IMR-90 (cell line): ENCODE data around the gene NCKAP5. TPM values are rescaled to one million over a fixed set of nuclear protein-coding genes. Genes with fewer than 3 reads are reported as not detected.

Experiments
- ATAC-seq: fragments of 200-7000 bp; cut with Tn5 transposase; 2 replicates; pipeline ENCODE4 v1.9.1; 2020; ENCODE audit warnings: low read depth, mild to moderate bottlenecking, moderate library complexity
- BruUV-seq: library from RNA; stranded (reverse); fragments of 400-500 nt; replicated peaks from 2 replicates; lab custom pipeline; 2021; lab: Mats Ljungman, UMichigan
- CTCF ChIA-PET: fragments of 300-600 bp; formaldehyde crosslinking; extraction: SDS; loops from one replicate; lab custom pipeline; 2021; ENCODE audit warnings: antibody characterized with exemption; lab: Yijun Ruan, JAX
- POLR2A ChIA-PET: fragments of 300-600 bp; sonication (Branson Sonifier 250); formaldehyde crosslinking; loops from one replicate; lab custom pipeline; 2022; ENCODE audit warnings: antibody characterized with exemption; ENCODE audit not compliant: unreplicated experiment; lab: Charles Lee
- DNase-seq: peaks from one replicate; pipeline ENCODE4 v3.0.0; 2013
- H2AFZ ChIP-seq: replicated peaks from 2 replicates; pipeline ENCODE3; 2013; ENCODE audit warnings: low read length, mild to moderate bottlenecking; ENCODE audit not compliant: poor library complexity
- H2AK5ac ChIP-seq: 2 replicates; pipeline ENCODE4 v1.6.1; 2013; ENCODE audit warnings: low read depth, low read length, inconsistent platforms
- H2AK9ac ChIP-seq: replicated peaks from 2 replicates; pipeline ENCODE3; 2013; ENCODE audit warnings: mild to moderate bottlenecking, low read depth, low read length, moderate library complexity; ENCODE audit not compliant: poor library complexity
- H2BK120ac ChIP-seq: 2 replicates; pipeline ENCODE4 v1.6.1; 2013; ENCODE audit warnings: low read depth, low read length, inconsistent platforms
- H2BK15ac ChIP-seq: 3 replicates; pipeline ENCODE4 v1.6.1; 2013; ENCODE audit warnings: low read depth, low read length, inconsistent platforms
- H2BK20ac ChIP-seq: 2 replicates; pipeline ENCODE4 v1.6.1; 2013; ENCODE audit warnings: low read depth, mild to moderate bottlenecking, inconsistent platforms, low read length, moderate library complexity
- H2BK5ac ChIP-seq: 2 replicates; pipeline ENCODE4 v1.6.1; 2013; ENCODE audit warnings: mild to moderate bottlenecking, low read depth, low read length, inconsistent platforms; ENCODE audit not compliant: poor library complexity, severe bottlenecking
- H3K14ac ChIP-seq: replicated peaks from 2 replicates; pipeline ENCODE4 v1.6.1; 2013; ENCODE audit warnings: low read depth, low read length, inconsistent platforms
- H3K18ac ChIP-seq: 2 replicates; pipeline ENCODE4 v1.6.1; 2013; ENCODE audit warnings: low read depth, low read length, control low read depth
- H3K23ac ChIP-seq: 2 replicates; pipeline ENCODE4 v1.6.1; 2013; ENCODE audit warnings: low read depth, low read length, inconsistent platforms
- H3K27ac ChIP-seq: 2 replicates; pipeline ENCODE4 v1.5.1; 2013; ENCODE audit warnings: mild to moderate bottlenecking, control low read depth, low read length; ENCODE audit not compliant: insufficient read depth
- H3K27me3 ChIP-seq: 2 replicates; pipeline ENCODE4 v1.6.1; 2013; ENCODE audit warnings: low read length; ENCODE audit not compliant: control insufficient read depth, insufficient read depth
- H3K36me3 ChIP-seq: 2 replicates; pipeline ENCODE4 v1.6.1; 2013; ENCODE audit warnings: low read length, mixed read lengths; ENCODE audit not compliant: control insufficient read depth, insufficient read depth
- H3K4ac ChIP-seq: 2 replicates; pipeline ENCODE4 v1.6.1; 2013; ENCODE audit warnings: low read depth, low read length, inconsistent platforms
- H3K4me1 ChIP-seq: 2 replicates; pipeline ENCODE4 v1.6.1; 2013; ENCODE audit warnings: low read length, mixed read lengths; ENCODE audit not compliant: control insufficient read depth, insufficient read depth
- H3K4me2 ChIP-seq: 2 replicates; pipeline ENCODE4 v1.6.1; 2013; ENCODE audit warnings: low read depth, mild to moderate bottlenecking, control low read depth, low read length, moderate library complexity
- H3K4me3 ChIP-seq: 2 replicates; pipeline ENCODE4 v1.5.1; 2013; ENCODE audit warnings: low read depth, mild to moderate bottlenecking, control low read depth, low read length, moderate library complexity; ENCODE audit not compliant: insufficient read depth
- H3K56ac ChIP-seq: 2 replicates; pipeline ENCODE4 v1.6.1; 2013; ENCODE audit warnings: low read length, inconsistent platforms; ENCODE audit not compliant: insufficient read depth; ENCODE audit errors: extremely low read depth
- H3K79me1 ChIP-seq, 2 experiments: 2 replicates each; pipeline ENCODE4 v1.6.1; 2013; ENCODE audit warnings: low read length in 2 of 2, inconsistent platforms in 1 of 2, low read depth in 1 of 2
- H3K9ac ChIP-seq: 2 replicates; pipeline ENCODE4 v1.6.1; 2013; ENCODE audit warnings: low read depth, low read length, control low read depth
- H3K9me1 ChIP-seq: 2 replicates; pipeline ENCODE4 v1.6.1; 2013; ENCODE audit warnings: low read length, inconsistent platforms; ENCODE audit not compliant: insufficient read depth
- H3K9me3 ChIP-seq: 2 replicates; pipeline ENCODE4 v1.6.1; 2013; ENCODE audit warnings: low read length; ENCODE audit not compliant: control insufficient read depth, insufficient read depth
- H4K20me1 ChIP-seq: 2 replicates; pipeline ENCODE4 v1.6.1; 2013; ENCODE audit warnings: low read length, inconsistent platforms; ENCODE audit not compliant: insufficient read depth
- H4K5ac ChIP-seq: 2 replicates; pipeline ENCODE4 v1.6.1; 2013; ENCODE audit warnings: mild to moderate bottlenecking, low read depth, low read length, control low read depth
- H4K8ac ChIP-seq, 2 experiments: 2 replicates each; pipeline ENCODE4 v1.6.1; 2013; ENCODE audit warnings: low read depth in 2 of 2, low read length in 2 of 2, control low read depth in 1 of 2, inconsistent platforms in 1 of 2
- H4K91ac ChIP-seq: 2 replicates; pipeline ENCODE4 v1.6.1; 2013; ENCODE audit warnings: low read depth, low read length, inconsistent platforms; ENCODE audit not compliant: insufficient read depth
- RAD21 ChIP-seq: IDR thresholded peaks from 2 replicates; pipeline ENCODE4 v1.6.1; 2012; ENCODE audit warnings: low read length, improper control_type of control experiment
- SMC3 ChIP-seq: fragments of 150-350 bp; IDR thresholded peaks from 2 replicates; pipeline ENCODE4 v1.6.1; 2016; ENCODE audit warnings: low read depth, mild to moderate bottlenecking, antibody characterized with exemption, low read length, moderate library complexity
- dilution Hi-C: fragments of 300-500 bp; cut with HindIII; formaldehyde crosslinking; loops from one replicate; pipeline ENCODE4 v1.14.3; 2018; ENCODE audit warnings: low sequenced_read_pairs; ENCODE audit not compliant: unreplicated experiment
- in situ Hi-C: fragments of 300-500 bp; cut with MboI; formaldehyde crosslinking; loops from 3 replicates; pipeline ENCODE4 v1.14.3; 2019; ENCODE audit warnings: low sequenced_read_pairs, inconsistent platforms, mixed read lengths
- intact Hi-C: fragments of 100-400 bp; cut with micrococcal nuclease; formaldehyde crosslinking; loops from 2 replicates; pipeline ENCODE4 v1.10.0; 2022
- polyA plus RNA-seq, 3 experiments: library from polyadenylated mRNA; depleted of rRNA; stranded (reverse); fragments of >200 nt; gene quantifications; 2 replicates each; pipeline ENCODE4 v1.2.3, GENCODE V29; 2012; ENCODE audit warnings: low replicate concordance in 1 of 3
- total RNA-seq: library from RNA; depleted of rRNA; stranded (reverse); fragments of >200 nt; gene quantifications from 2 replicates; pipeline ENCODE4 v1.2.3, GENCODE V29; 2012
- TF ChIP-seq, protein P1 (sequence below): conservative IDR thresholded peaks from 2 replicates; pipeline ENCODE4 v1.5.1; 2012; ENCODE audit warnings: mild to moderate bottlenecking, low read depth, low read length, improper control_type of control experiment

The NCKAP5 gene
- total and polyA plus RNA-seq, 2 of the 4 experiments (the other 2 are of a cell fraction) = 2.7 to 3.9 TPM

DNA sequence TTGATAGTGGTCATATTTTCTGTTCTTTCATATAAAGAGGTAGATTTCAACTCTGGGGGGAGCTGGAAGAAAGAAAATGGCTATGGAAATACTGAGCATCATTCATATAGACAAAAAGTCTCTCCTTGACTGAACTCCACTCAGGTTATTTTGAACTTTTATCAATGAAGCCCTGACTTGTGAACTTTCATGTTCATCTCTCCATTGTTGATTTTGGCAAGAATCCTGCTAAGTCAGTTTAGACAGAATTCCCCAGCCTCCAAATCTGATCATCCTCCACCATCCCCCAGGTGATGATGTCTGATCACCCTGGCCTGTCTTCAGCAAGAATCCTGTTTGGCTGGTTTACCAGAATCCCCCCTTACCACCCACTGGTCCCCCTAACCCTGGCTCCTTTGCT, 395.0 kb downstream of the NCKAP5 start:
- CTCF ChIA-PET = interaction anchor here (1.1 kb wide), 1 partner anchor 388 kb away, joined by 3 read pairs; no protein-coding TSS in a partner anchor
- H4K5ac ChIP-seq = peak overlapping the region; percentile 12; the same call in 1 of the 2 replicates

More for the DNA sequence above, 395.0 kb downstream of the NCKAP5 start:
- Histone ChIP-seq H2BK120ac (0 out of 2 replicates have a peak overlapping the region, but pooled peaks have one; percentile 26), H3K56ac (no peak overlapping the region), H3K9me3 (no peaks in the 10 kb centered on the region), H4K8ac (peak overlapping the region in 1 of 2 experiments; percentile 47; a peak in 1 of 4 replicates), H3K4me3 (no peak overlapping the region), H2BK20ac (peak overlapping the region; percentile 52; the same call in 1 of the 2 replicates), H3K23ac (0 out of 2 replicates have a peak overlapping the region, but pooled peaks have one; percentile 49), H3K9me1 (peaks cover 15% of the 10 kb centered on the region), H3K36me3 (no peaks in the 10 kb centered on the region), H4K91ac (0 out of 2 replicates have a peak overlapping the region, but pooled peaks have one; percentile 45), H4K20me1 (no peaks in the 10 kb centered on the region; the same call in 1 of the 2 replicates), H3K4me2 (no peak overlapping the region), H3K27me3 (no peaks in the 10 kb centered on the region), H2AK9ac (no peak overlapping the region), H2BK15ac (no peak overlapping the region), H3K4me1 (peaks cover 15% of the 10 kb centered on the region), H3K27ac (no peak overlapping the region), H3K4ac (peak overlapping the region; percentile 56; the same call in 1 of the 2 replicates), H2AFZ (no peak overlapping the region), H2BK5ac (no peak overlapping the region), H2AK5ac (no peak overlapping the region), H3K79me1 (peaks cover 41 to 72% of the 10 kb centered on the region in 2 experiments), H3K14ac (peak overlapping the region; percentile 32; the same call in 1 of the 2 replicates), H3K18ac (no peak overlapping the region), H3K9ac (no peak overlapping the region)
- POLR2A ChIA-PET = no interaction called here
- TF ChIP-seq RAD21 (peak; percentile 23; the same call in 1 of the 2 replicates), SMC3 (no peak)
- TF ChIP-seq, protein P1, sequence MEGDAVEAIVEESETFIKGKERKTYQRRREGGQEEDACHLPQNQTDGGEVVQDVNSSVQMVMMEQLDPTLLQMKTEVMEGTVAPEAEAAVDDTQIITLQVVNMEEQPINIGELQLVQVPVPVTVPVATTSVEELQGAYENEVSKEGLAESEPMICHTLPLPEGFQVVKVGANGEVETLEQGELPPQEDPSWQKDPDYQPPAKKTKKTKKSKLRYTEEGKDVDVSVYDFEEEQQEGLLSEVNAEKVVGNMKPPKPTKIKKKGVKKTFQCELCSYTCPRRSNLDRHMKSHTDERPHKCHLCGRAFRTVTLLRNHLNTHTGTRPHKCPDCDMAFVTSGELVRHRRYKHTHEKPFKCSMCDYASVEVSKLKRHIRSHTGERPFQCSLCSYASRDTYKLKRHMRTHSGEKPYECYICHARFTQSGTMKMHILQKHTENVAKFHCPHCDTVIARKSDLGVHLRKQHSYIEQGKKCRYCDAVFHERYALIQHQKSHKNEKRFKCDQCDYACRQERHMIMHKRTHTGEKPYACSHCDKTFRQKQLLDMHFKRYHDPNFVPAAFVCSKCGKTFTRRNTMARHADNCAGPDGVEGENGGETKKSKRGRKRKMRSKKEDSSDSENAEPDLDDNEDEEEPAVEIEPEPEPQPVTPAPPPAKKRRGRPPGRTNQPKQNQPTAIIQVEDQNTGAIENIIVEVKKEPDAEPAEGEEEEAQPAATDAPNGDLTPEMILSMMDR = 0 out of 2 replicates have a peak, but pooled peaks have one; percentile 25
- in situ Hi-C loops (loop anchor here (5.0 to 10.0 kb wide), 2 partner anchors 392 to 626 kb away; partner anchors contain the start of gene NCKAP5), dilution Hi-C loops (no loop called here), intact Hi-C loops (loop anchor here (5.0 to 10.0 kb wide), 4 partner anchors 89 to 738 kb away; no protein-coding TSS in a partner anchor)
- BruUV-seq = no TSS peak
- no peak for DNase-seq
- ATAC-seq = no peak
